ENCODE measurements around the gene IQGAP3.

The IQGAP3 gene

GRCh38 chr1:156495401-156496140 lies 76.8 kb downstream of the IQGAP3 start:
- no peak for DNase-seq

- no peak for DNase-seq
These were observed 78.0 kb downstream of the IQGAP3 start for GRCh38 chr1:156494309-156494895.

DNA sequence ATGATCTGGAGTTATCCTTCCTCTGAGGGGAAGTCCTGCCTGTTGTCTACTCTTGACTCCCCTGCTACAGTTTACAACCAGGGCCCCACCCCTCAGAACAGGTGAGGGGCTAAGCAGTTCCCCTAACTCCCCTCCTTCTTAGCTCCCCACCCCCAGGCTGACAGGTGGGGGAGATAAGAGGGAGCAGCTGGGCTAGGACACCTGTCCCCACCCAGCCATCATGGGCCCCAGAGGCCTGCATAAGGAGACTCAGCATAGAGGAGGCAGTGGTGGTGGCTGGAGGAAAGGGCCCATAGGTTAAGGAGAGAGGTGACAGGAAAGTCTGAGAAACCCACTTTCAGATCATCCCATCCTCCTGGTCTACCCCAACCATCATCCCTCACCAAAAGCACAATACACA lies 78.6 kb downstream of the IQGAP3 start:
- DNase-seq = no peak

- no peak for DNase-seq
These were observed 79.2 kb downstream of the IQGAP3 start for GRCh38 chr1:156493154-156493631.

DNA sequence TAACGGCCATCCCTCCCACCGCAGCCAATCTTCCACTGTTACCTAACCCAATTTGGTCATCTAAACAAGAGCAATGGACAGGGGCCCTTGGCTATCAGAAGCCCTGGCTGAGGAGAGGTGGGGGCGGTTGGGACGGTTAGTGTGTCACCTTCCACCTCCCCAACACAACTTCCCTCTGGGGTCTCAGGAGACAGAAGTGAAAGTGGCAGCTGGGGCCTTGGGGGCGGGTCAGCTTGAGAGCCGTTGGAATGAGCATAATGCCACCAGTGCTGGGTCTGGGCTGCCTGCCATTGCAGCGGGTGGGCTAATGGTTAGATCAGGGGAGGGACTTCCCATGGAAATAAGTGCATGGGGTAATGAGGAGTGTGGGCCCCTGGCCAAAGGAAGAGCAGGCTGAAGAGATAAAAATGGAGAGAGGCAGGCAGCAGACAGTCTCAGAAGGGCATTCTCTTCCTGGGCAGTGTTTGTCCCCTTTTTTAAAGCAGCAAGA lies 79.7 kb downstream of the IQGAP3 start:
- DNase-seq = peak in 1 of 2 donors; percentile 57

- no peak for DNase-seq
These were observed 80.3 kb downstream of the IQGAP3 start for GRCh38 chr1:156492013-156492590.

DNA sequence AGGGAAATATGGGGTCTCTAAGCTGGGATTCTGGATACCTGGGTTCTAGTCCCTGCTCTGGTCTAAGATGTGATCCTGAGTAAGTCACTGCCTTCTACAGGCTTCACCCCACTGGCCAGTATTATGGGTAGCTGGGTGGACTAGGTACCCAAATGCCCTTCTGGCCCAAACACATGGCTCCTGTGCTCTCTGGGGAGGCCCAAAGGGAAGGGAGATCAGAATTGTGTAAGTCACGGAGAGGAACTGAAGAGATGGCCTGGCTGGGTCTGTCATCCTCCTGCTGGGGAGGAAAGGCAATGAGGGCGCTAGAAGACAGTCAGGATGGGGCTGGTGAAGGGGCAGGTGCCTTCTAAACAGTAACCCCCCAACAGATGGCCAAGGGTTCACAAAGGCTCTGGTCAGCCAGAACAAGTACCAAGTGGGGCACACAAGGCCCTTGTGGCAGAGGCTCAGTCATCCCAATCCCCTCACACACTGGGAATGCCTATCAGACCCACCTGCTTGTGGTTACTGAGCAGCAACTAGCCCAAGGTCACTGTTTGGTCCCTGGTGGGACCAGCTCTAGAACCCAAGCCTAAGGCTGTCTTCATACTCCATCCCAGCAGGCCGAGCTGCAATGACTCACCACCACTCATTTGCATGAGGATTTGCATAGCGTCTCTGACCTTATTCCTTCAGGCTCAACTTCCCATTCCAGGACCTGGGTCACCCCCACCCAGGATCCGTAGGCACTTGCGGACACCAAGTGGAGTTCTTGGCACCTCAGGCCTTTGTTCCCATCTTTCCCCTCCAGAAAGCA lies 81.0 kb downstream of the IQGAP3 start:
- DNase-seq = no peak

DNA sequence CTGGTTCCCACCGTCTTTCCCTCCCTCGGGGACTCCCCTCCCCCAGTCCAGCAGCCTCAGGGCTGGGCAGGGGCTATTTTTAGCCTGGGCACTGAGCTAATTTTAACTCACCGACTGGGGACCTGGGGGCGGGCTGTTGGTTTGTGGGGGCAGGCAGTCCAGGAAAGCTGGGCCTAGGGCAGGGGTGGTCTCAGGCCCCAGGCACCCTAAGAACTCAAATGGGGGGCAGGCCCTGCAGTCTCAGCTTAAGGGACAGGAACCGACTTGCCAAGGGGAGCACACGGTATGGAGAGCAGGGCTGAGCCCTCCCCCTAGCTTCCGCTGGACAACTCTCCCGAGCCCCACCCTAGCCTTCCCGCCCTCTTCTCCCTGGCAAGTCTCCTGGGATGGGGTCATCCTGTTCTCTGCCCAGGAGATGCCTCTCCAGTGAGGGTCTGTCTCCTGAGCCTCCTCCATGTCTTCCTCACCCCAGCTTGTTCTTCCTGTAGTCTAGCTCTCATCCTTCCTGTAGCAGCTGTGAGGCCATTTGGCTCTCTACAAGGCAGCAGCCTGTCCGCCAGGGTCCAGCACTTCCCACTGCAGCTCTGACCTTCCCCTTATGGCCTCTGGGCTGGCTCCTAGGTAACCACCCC lies 81.8 kb downstream of the IQGAP3 start:
- DNase-seq = no peak

- DNase-seq = no peak
These were observed 82.5 kb downstream of the IQGAP3 start for GRCh38 chr1:156489935-156490293.

GRCh38 chr1:156489166-156489934 lies 83.0 kb downstream of the IQGAP3 start:
- peak in 1 of 2 donors; percentile 68 for DNase-seq

DNA sequence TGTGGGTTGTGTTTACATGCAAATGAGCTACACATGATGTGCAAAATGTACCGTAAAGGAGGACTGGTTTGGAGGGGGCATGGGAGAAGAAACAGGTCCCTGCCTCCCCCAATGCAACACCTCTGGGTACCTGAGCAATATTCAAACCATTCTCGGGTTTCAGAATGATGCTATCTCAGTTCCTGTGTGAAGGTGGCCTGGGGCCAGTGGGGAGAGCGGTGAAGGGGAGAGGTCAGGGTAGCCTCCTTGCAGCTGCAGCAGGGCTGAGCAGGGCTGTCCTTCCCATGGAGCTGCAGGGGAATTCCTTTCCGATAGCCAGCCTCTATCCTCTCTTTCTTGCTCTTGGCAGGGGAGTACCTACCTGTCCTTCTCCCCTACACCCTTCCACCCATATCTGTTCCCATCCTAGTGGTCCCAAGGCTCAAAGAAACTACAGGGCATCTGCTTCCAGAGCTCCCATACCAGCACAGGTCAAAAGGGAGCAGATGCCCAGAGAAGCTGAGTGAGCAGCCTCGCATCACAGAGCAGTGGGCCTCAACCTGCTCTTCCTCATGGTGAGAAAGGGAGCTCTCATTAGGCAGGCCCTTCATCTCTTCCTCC lies 83.7 kb downstream of the IQGAP3 start:
- DNase-seq = no peak

- DNase-seq = no peak
These were observed 84.5 kb downstream of the IQGAP3 start for GRCh38 chr1:156487862-156488261.

GRCh38 chr1:156486421-156487344 lies 85.7 kb downstream of the IQGAP3 start:
- DNase-seq = no peak

DNA sequence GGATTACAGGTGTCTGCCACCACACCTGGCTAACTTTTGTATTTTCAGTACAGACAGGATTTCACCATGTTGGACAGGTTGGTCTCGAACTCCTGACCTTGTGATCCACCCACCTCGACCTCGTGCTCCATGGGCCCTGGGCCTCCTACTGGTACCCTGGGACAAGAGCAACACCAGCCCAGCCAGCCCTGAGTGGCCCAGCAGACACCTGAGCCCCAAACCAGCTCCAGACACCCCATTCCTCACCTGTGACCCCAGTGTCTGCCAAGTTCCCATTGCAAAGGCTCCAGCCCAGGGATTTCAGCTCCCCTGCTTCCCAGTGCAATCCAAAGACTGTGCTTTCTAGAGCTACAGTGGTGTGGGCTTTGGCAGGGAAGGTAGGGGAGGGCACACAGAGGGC lies 86.4 kb downstream of the IQGAP3 start:
- no peak for DNase-seq

- no peak for DNase-seq
These were observed 87.8 kb downstream of the IQGAP3 start for GRCh38 chr1:156484480-156485058.

- no peak for DNase-seq
These were observed 89.0 kb downstream of the IQGAP3 start for GRCh38 chr1:156483397-156483796.

- no peak for DNase-seq
These were observed 90.1 kb downstream of the IQGAP3 start for GRCh38 chr1:156482276-156482675.

GRCh38 chr1:156481527-156481926 lies 90.8 kb downstream of the IQGAP3 start:
- DNase-seq = no peak

GRCh38 chr1:156480411-156481192 lies 91.8 kb downstream of the IQGAP3 start:
- peak; percentile 29 to 62 for DNase-seq

Data from bone marrow (tissue), 2 donors.